SU-DHL-6 (cell line): ENCODE results near the gene SMAD3.

Experiments used
- H2AFZ ChIP-seq: fragments of 200-600 bp; sonication (generic); 2 replicates; pipeline ENCODE4 v1.6.1; 2014; ENCODE audit warnings: low read depth, mild to moderate bottlenecking, moderate library complexity, mixed read lengths, antibody characterized with exemption, low read length; ENCODE audit not compliant: severe bottlenecking
- H3F3A ChIP-seq: fragments of 200-600 bp; shearing (Covaris generic); 2 replicates; pipeline ENCODE4 v1.6.0; 2016; ENCODE audit warnings: antibody characterized with exemption, mild to moderate bottlenecking; ENCODE audit not compliant: insufficient read depth
- H3K27ac ChIP-seq: fragments of 200-600 bp; sonication (generic); 2 replicates; pipeline ENCODE4 v1.5.1; 2016; ENCODE audit warnings: low read depth, mild to moderate bottlenecking, low read length, moderate library complexity, mixed read lengths
- H3K27me3 ChIP-seq: fragments of 200-600 bp; sonication (generic), shearing (Covaris generic); 2 replicates; pipeline ENCODE4 v1.6.0; 2014; ENCODE audit warnings: mild to moderate bottlenecking, low read length
- H3K36me3 ChIP-seq: fragments of 200-600 bp; sonication (generic); 2 replicates; pipeline ENCODE4 v1.6.1; 2014; ENCODE audit warnings: mild to moderate bottlenecking, low read length, mixed read lengths
- H3K4me2 ChIP-seq: fragments of 300-600, 200-600 bp; shearing (Covaris generic), sonication (generic); 2 replicates; pipeline ENCODE4 v1.6.0; 2014; ENCODE audit warnings: low read length, low read depth, mild to moderate bottlenecking; ENCODE audit not compliant: poor library complexity, severe bottlenecking
- H3K4me3 ChIP-seq: fragments of 200-600 bp; sonication (generic); 2 replicates; pipeline ENCODE4 v1.5.1; 2014; ENCODE audit warnings: antibody characterized with exemption, low read length, mild to moderate bottlenecking, mixed read lengths; ENCODE audit not compliant: insufficient read depth, poor library complexity, severe bottlenecking
- H3K79me2 ChIP-seq: fragments of 200-600 bp; sonication (generic); 2 replicates; pipeline ENCODE4 v1.6.1; 2014; ENCODE audit warnings: mild to moderate bottlenecking, low read length, moderate library complexity; ENCODE audit not compliant: insufficient read depth
- H3K9ac ChIP-seq: fragments of 200-600 bp; sonication (generic); 2 replicates; pipeline ENCODE4 v1.7.0; 2014; ENCODE audit warnings: mild to moderate bottlenecking, low read length
- H3K9me2 ChIP-seq: fragments of 200-600 bp; sonication (generic); replicated peaks from 2 replicates; pipeline ENCODE4 v1.6.1; 2014; ENCODE audit warnings: low read length; ENCODE audit not compliant: insufficient read depth
- H3K9me3 ChIP-seq: fragments of 200-600 bp; sonication (generic); 2 replicates; pipeline ENCODE4 v1.6.1; 2014; ENCODE audit warnings: low read length, mixed read lengths; ENCODE audit not compliant: insufficient read depth
- H4K20me1 ChIP-seq: fragments of 200-600 bp; sonication (generic); 2 replicates; pipeline ENCODE4 v1.6.1; 2014; ENCODE audit warnings: low read depth, mild to moderate bottlenecking, antibody characterized with exemption, low read length, moderate library complexity, mixed read lengths
- EZH2phosphoT487 ChIP-seq: fragments of 200-600 bp; sonication (generic), shearing (Covaris generic); conservative IDR thresholded peaks from 2 replicates; pipeline ENCODE4 v1.6.1; 2018; ENCODE audit warnings: mild to moderate bottlenecking, antibody characterized with exemption, low read length, moderate library complexity, mixed read lengths
- TF ChIP-seq, protein P1 (sequence below): fragments of 200-600 bp; sonication (generic); IDR thresholded peaks from one replicate; pipeline ENCODE4 v1.5.1; 2017; ENCODE audit warnings: antibody characterized with exemption, mild to moderate bottlenecking, low read length, moderate library complexity; ENCODE audit not compliant: insufficient read depth, poor library complexity, severe bottlenecking

Gene SMAD3

DNA sequence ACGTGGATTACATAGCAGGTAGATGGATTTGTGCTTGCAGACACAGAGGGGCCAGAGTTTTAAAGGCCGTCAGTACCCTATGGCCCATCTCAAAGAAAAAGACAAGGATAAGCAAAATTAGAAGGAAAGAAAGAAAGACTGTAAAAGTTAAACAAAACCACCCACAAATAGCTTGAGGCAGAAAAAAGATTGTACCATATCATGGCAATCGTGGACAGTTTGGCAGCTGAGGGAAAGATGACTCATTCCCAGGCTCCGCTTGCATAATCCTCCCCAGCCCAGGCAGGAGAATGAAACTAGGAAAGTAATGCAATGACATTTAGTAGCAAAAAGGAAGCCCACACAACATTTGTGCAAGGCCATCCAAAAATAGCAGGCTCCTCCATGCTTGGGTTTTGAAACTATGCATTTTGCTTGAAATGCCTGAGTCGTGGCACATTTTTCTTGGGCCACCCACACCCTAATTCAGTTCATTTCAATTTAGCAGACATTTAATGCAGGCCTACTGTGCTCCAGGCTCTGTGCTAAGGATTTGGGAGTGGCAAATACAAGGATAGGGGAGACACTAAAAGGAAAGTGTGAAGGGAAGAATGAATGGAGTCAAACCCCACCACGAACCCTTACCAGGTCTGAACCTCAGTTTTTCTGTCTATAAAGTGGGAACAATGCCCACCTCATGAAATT lies 40.9 kb upstream of the SMAD3 start:
- TF ChIP-seq, protein P1, sequence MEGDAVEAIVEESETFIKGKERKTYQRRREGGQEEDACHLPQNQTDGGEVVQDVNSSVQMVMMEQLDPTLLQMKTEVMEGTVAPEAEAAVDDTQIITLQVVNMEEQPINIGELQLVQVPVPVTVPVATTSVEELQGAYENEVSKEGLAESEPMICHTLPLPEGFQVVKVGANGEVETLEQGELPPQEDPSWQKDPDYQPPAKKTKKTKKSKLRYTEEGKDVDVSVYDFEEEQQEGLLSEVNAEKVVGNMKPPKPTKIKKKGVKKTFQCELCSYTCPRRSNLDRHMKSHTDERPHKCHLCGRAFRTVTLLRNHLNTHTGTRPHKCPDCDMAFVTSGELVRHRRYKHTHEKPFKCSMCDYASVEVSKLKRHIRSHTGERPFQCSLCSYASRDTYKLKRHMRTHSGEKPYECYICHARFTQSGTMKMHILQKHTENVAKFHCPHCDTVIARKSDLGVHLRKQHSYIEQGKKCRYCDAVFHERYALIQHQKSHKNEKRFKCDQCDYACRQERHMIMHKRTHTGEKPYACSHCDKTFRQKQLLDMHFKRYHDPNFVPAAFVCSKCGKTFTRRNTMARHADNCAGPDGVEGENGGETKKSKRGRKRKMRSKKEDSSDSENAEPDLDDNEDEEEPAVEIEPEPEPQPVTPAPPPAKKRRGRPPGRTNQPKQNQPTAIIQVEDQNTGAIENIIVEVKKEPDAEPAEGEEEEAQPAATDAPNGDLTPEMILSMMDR: no peak
- no peak for TF ChIP-seq EZH2phosphoT487
- Histone ChIP-seq H2AFZ (no peak overlapping the region), H3F3A (no peaks in the 10 kb centered on the region), H3K9me3 (no peaks in the 10 kb centered on the region), H3K9me2 (no peaks in the 10 kb centered on the region), H3K4me3 (no peak overlapping the region), H3K4me2 (no peak overlapping the region), H3K9ac (no peak overlapping the region), H3K27ac (no peak overlapping the region), H3K36me3 (no peaks in the 10 kb centered on the region), H4K20me1 (no peaks in the 10 kb centered on the region), H3K27me3 (no peaks in the 10 kb centered on the region), H3K79me2 (no peaks in the 10 kb centered on the region)

GRCh38 chr15:67024998-67025368 lies 40.4 kb upstream of the SMAD3 start:
- Histone ChIP-seq H2AFZ (no peak overlapping the region), H3K9me2 (no peaks in the 10 kb centered on the region), H3F3A (no peaks in the 10 kb centered on the region), H3K27me3 (no peaks in the 10 kb centered on the region), H3K9ac (no peak overlapping the region), H3K4me3 (no peak overlapping the region), H3K27ac (no peak overlapping the region), H3K4me2 (no peak overlapping the region), H3K79me2 (no peaks in the 10 kb centered on the region), H3K36me3 (no peaks in the 10 kb centered on the region), H3K9me3 (no peaks in the 10 kb centered on the region), H4K20me1 (no peaks in the 10 kb centered on the region)
- TF ChIP-seq, protein P1: no peak
- no peak for TF ChIP-seq EZH2phosphoT487

GRCh38 chr15:67025719-67026609 lies 39.4 kb upstream of the SMAD3 start:
- Histone ChIP-seq H3K9me2 (no peaks in the 10 kb centered on the region), H3K4me2 (no peak overlapping the region), H4K20me1 (no peaks in the 10 kb centered on the region), H3F3A (no peaks in the 10 kb centered on the region), H2AFZ (no peak overlapping the region), H3K27me3 (no peaks in the 10 kb centered on the region), H3K9ac (no peak overlapping the region), H3K4me3 (no peak overlapping the region), H3K79me2 (no peaks in the 10 kb centered on the region), H3K9me3 (no peaks in the 10 kb centered on the region), H3K36me3 (no peaks in the 10 kb centered on the region), H3K27ac (no peak overlapping the region)
- TF ChIP-seq EZH2phosphoT487: no peak
- TF ChIP-seq, protein P1: no peak
